ENCODE data around the gene B3GNT5.
"Not testable (repeated sequence)": the region's sequence is repeated elsewhere in the genome, so short reads cannot be mapped to it uniquely, and the experiment has no call there.

Gene B3GNT5

DNA sequence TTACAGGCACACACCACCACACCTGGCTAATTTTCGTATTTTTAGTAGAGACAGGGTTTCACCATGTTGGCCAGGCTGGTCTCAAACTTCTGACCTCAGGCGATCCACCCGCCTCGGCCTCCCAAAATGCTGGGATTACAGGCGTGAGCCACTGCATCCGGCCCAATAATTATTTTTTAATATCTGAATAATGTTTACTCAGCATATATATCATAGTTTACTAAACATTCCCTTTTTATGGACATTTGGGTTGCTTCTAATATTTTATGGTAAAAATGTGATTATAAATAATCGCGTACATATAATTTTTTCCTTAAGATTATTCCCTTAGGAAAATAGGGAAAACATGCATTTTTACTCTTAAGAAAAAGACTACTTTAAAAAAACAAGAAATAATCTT is 22.8 kb upstream of the B3GNT5 start:
- not testable (repeated sequence) for DNase-seq (ENCODE audit: low read depth in 3 of 3)

DNA sequence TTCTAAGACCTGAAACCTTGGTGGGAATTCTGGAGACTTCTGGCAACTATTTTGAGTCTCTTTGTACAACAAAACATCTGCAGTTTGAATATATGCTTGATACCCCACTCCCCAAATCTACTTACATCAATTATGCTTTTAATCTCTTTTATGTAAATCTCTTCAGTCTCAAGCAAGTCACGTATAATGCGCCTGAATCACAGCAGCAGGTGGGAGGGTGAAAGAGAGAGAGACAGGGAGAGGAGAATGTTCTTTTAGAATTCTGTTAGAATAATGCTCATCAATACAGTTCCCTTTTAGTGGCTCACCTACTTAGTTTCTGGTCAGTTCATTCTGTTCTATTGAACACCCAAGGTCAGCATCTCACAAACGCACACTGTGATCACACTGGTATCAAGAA is 22.2 kb upstream of the B3GNT5 start:
- no peak for DNase-seq (ENCODE audit: low read depth in 3 of 3)

DNA sequence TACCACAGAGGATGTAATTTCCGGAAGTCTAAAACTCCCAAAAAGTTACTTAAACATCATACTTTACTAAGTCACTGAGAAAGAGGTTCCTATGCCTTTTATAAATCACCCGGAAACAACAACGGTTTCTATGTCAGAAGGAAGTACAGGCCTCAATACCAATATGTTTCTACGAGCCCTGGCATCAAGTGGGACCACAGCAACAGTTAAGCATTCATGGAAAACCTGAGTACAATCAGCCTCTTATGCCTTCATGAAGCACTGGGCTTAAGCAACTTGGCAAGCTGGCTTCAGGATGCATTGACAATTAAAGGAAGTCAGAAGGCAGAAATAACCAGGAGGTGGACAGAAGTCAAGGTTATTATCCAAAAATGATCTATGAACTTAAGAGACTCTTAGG is 19.1 kb upstream of the B3GNT5 start:
- DNase-seq (ENCODE audit: low read depth in 3 of 3): no peak

DNA sequence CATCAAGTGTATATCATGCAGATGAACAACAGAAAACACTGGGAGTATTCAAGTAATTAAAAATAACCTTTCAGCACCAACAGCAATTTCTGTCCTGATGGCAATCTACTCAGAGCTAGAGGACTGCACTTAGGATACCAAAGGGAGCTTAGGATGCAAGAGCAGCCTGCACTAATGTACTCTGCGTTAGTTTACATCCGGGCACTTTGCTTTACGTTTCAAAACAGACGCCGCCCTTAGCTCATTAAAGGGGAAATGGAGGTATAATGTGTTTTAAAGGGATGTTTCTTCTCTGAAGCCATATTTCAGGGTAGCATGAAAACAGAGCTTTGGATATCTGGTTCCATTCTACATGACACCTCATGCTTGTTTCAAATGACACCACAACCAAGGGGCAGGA is 14.0 kb upstream of the B3GNT5 start:
- no peak for DNase-seq (ENCODE audit: low read depth in 3 of 3)

- no peak for DNase-seq (ENCODE audit: low read depth in 3 of 3)
These were observed 10.6 kb upstream of the B3GNT5 start for GRCh38 chr3:183242431-183242830.

GRCh38 chr3:183244219-183244618 is 8.8 kb upstream of the B3GNT5 start:
- no peak for DNase-seq (ENCODE audit: low read depth in 3 of 3)

GRCh38 chr3:183244981-183245476 is 8.0 kb upstream of the B3GNT5 start:
- DNase-seq (ENCODE audit: low read depth in 3 of 3): no peak

- DNase-seq (ENCODE audit: low read depth in 3 of 3): no peak
These were observed 6.0 kb upstream of the B3GNT5 start for GRCh38 chr3:183247011-183247589.

- DNase-seq (ENCODE audit: low read depth in 3 of 3): no peak
These were observed 3.9 kb upstream of the B3GNT5 start for GRCh38 chr3:183249006-183249718.

DNA sequence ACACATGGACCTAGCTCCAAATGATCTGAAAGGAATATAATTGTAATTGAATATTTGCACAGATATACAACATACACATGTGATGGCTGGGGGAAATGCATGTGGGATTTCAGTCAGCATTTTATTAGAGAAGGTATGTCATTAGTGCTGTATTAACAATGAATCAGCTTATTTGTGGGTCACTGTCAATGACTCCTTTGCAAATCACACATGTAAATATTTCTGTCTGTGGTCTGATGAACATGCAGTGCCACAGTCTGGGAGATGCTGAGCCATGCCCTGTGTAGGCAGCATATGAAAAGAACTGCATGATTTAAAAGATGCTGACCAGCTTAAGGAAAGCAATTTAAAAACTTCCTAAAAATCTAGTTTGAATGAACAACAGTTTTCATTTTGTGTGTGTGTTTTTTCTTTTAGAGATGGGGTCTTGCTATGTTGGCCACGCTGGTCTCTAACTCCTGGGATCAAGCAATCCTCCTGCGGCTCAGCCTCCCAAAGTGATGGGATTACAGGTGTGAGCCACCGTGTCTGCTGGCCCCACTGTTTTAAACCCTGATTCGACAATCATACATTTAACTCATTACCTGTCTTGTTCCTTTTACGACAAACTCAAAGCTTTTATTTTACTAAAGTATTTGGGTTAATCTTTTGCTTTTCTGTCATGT is 803 bp upstream of the B3GNT5 start:
- DNase-seq (ENCODE audit: low read depth in 3 of 3): no peak

GRCh38 chr3:183253528-183254486 is 754 bp downstream of the B3GNT5 start:
- peak in 2 of 3 experiments; percentile 7 to 25 for DNase-seq (ENCODE audit: low read depth in 3 of 3)

- DNase-seq (ENCODE audit: low read depth in 3 of 3): no peak
These were observed 1.7 kb downstream of the B3GNT5 start for GRCh38 chr3:183254487-183255347.

- DNase-seq (ENCODE audit: low read depth in 3 of 3): no peak
These were observed 2.3 kb downstream of the B3GNT5 start for GRCh38 chr3:183255348-183255730.

GRCh38 chr3:183259087-183259486 is 6.0 kb downstream of the B3GNT5 start:
- DNase-seq (ENCODE audit: low read depth in 3 of 3): no peak

DNA sequence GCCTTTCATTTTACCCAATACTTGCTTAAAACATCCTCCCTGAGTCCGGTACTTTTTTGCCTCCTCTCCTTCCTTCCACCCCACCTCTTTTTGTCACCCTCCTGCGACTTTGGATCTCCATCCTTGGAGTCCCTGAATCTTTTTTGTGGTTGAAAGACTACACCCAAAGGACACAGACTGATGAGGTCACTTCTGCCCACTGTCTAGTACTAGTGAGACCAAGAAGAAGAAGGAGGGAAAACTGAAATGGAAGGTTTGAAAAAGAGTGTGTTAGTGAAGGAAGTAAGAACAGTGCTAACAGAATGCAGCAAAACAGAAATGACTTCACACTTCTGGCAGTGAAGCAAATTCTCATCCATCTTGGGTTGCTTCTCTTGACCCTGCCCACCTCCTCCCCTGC is 6.6 kb downstream of the B3GNT5 start:
- DNase-seq (ENCODE audit: low read depth in 3 of 3): no peak

DNA sequence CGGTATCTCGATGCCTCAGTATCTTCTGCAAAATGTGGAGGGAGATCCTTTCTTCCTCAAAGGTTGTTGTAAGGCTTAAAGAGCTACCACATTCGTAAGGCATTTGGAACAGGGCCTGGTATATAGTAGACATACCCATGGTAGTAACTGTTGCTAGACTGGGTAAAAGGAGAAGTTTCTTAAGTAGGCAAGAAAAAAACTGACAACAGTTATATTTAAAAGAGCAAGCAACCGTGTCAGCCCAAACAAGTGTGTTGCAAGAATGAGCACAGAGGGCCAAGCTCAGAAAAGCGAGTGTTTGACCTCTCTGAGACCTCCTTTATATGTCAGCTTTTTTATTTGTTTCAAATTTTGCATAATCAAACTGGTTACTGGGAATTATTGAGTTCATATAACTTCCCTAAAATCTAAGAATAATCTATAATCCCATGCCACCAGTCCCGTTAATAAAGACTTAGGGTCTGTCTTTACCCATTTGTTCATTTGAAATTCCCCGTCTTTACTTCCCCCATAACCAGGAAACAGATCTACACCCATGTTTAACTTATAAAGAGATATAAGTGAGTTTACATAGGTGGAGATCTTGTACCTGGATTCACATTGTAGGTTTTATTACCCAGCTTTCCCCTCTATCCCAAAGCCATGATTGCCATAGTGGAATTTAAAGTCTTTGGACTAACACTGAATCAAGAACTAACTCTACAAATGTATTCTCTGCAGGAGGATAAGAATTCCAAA is 7.3 kb downstream of the B3GNT5 start:
- DNase-seq (ENCODE audit: low read depth in 3 of 3): no peak

GRCh38 chr3:183261151-183261724 is 8.2 kb downstream of the B3GNT5 start:
- no peak for DNase-seq (ENCODE audit: low read depth in 3 of 3)

DNA sequence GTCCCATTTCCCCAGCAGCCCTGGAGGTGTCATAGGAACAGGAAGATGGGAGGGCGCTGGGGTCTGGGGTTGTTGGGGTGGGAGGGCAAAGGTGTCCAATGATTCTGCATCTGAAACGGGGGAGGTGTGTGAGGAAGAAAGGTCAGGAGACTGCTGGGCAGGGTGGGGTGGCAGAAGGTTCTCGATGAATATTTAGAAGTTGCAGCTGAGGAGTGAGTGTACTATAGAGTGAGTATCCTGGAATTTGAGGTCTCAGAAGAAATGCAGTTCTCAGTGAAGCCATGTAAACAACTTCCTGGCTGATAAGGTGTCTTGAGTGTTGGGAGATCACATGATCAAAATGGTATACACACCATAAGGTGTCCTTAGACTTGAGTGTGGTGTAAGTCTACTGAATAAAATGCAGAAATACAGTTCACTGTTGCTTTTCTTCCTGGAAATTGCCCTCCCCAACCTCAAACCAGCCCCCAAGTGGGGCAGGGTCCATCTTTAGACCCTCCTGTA is 9.9 kb downstream of the B3GNT5 start:
- no peak for DNase-seq (ENCODE audit: low read depth in 3 of 3)

DNA sequence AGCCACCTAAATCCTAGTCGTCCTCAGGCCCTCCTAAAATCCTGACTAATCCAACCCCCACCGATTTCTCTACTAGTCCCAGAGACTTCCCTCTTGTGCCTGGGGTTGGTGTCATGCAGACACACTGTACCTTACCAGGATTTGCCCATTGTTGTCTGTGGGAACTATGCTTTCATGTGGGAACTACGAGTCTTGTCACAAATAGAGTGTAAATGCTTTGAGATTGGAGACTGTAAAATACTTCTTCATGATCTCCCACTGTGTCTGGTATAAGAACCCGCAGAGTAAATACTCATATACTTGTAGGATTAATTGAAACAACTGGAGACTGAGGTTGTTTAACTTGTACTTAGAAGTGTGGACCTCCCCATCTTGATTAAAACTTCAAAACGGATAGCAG is 11.2 kb downstream of the B3GNT5 start:
- DNase-seq (ENCODE audit: low read depth in 3 of 3): no peak
